Measurements from ENCODE around the gene TFF2.
A peak's percentile ranks its signal among the peaks of the same experiment; 100 is the strongest.

TFF2 gene

DNA sequence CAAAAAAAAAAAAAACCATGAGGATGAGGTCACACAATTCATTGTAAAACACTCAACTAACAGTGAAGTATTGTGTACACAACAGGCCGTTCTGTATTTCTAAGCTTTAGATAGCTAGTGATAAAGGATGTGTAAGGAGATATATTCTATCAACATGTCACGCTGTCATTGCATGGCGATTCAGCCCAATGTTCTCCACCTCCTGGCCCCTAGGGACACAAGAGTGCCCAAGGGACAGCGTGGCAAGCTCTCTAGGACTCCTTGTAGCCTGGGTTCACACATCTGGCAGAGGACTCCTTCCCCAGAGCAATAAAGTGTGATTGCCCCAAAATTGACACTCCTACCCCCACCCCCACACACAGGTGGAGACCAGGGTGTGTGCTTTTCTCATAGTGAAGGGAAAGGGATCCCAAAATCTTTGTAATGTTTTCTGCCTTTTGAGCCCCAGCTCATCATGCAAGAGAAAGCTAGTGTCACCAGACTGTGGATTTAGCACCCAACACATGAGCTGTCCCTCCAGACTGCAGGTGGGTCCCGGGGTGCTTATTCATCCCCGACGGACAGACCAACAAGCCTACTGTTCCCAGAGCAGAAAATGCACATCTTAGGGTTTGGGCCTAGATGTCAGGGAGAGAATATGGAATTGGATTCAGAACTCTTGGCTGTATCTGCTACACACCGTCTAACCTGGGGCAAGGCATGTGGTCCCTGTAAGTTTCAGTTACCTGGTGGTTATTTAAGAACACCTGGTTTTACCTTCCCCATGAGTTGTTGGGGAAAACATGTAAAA is 33.6 kb upstream of the TFF2 start:
- DNase-seq (ENCODE audit: low read depth in 2 of 2), result no peak

DNA sequence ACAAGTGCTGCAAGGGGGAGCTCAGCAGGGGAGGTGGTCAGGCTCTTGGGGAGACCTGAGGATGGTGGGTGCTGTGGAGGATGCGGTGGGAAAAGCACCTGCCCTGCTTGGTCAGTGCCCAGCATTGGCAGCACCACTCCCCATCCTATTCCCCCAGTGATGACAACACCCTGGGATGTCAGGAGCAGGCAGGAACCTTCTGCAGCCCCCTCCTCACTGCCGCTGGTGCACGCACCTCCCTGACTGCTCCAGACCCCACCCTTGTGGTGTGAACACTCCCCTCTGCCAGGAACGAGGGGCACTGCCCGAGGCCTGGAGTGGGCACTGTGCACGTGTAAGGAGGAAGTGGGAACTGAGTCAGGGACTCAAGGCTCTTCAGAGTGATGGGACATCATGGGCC is 32.5 kb upstream of the TFF2 start:
- no peak for DNase-seq (ENCODE audit: low read depth in 2 of 2)

DNA sequence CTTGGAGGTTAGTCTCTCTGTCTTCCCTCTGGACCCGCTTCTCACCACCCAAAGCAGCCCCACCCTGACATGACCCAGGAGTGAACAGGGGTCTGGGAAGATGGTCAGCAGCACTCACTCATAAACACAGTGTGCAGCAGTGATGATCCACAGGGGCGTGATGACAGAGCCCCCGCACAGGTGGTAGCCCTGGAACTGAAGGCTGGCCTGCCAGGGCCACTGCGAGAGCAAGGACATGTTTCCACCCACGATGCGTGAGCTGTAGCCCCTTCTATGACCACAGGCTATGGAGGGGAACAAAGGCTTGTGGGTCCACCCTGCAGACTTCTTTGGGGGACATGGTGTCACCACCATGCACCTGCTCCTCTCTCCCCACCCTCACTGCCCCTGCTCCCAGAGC is 32.1 kb upstream of the TFF2 start:
- no peak for DNase-seq (ENCODE audit: low read depth in 2 of 2)

DNA sequence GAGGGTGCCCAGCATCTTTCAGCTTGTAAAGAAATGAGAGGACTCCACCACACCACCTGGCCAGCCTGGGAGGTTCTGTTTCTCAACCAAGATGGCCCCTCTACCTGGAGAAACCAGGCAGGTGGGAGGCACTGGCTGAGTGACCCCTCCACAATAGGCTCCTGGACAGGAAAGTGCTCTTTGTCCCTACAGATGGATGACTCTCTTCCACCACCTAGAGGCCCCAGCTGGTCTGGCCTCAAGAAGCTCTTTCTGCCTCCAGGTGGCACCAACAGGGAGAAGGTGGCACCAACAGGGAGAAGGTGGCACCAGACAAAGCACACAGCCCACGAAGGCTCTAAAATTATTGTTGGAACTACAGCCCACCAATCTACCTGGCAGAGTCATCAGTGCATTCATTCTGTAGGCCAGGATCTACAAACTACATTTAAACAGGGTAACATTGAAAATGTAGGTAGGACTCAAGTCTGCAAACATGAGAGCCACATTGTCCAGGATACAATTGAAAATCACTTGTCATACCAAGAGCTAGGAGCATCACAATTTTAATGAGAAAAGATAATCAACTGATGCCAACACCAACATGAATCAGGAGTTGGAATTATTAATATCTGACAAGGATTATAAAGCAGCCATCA is 30.7 kb upstream of the TFF2 start:
- DNase-seq (ENCODE audit: low read depth in 2 of 2), result no peak

DNA sequence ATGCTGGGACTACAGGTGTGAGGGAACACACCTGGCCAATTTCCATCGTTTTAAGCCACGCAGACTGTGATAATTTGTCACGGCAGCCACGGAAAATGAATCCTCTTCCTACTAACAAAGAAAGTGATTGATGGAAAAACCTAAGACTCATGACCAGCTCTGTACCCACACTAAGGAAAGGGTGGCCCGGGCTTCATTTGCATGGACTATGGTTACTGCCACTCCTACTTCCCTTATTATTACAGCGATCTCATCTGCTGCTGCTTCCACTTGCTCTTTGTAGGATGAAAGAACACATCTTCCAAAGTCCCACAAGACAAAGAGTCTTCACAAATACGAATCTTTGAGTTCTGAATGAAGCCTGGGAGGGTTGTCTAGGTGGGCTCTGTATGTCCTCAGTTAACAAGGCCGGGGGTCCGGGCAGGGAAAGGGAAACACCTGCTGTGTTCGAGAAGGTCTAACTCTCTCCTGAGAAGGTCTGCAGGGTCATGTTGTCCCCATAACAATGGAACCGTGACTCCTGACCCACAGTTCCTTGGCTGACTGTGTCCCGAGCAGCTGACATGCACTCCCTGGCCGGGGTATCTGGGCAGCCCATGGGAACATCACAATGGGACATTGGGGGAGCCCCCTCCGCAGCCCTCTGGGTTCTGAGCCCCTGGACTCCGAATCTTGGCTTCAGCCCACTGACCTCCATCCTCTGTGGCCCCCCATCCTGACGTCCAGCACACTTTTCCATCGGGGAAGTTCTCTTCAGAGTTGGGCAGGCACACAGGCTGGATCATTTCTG is 28.8 kb upstream of the TFF2 start:
- no peak for DNase-seq (ENCODE audit: low read depth in 2 of 2)

DNA sequence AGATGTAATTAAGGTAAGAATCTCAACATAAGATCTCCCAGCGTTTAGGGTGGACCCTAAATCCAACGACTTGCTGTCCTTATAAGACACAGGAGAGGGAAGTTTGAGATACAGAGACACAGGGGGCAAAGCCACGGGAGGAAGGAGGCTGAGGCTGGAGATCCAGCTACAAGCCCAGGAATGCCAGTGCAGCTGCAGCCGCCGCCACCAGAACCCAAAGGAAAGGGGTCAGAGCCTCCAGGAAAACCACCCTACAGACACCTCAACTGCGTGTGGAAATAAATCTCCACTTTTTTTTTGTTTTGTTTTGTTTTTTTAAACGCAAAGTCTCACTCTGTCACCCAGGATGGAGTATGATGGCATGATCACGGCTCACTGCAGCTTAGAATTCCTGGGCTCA is 27.6 kb upstream of the TFF2 start:
- no peak for DNase-seq (ENCODE audit: low read depth in 2 of 2)

DNA sequence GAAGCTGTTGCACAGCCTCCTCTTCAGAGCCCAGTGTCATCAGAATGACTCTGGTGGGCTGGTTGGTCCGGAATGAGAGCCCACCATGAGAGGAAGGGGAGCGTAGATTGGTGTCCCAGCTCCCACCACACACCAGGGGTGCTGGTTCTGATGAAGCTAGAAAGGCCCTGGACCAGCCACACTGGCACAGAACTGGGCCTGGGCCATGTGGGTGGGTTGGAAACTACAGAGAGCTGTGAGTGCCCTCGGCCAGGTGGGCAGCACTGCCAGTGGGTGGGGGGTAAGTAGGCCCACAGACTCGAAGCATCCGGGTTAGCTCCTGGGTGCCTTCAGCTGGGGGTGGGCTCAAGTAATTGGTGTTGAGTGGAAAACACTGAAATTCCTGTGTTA is 27.2 kb upstream of the TFF2 start:
- DNase-seq (ENCODE audit: low read depth in 2 of 2), result no peak

DNA sequence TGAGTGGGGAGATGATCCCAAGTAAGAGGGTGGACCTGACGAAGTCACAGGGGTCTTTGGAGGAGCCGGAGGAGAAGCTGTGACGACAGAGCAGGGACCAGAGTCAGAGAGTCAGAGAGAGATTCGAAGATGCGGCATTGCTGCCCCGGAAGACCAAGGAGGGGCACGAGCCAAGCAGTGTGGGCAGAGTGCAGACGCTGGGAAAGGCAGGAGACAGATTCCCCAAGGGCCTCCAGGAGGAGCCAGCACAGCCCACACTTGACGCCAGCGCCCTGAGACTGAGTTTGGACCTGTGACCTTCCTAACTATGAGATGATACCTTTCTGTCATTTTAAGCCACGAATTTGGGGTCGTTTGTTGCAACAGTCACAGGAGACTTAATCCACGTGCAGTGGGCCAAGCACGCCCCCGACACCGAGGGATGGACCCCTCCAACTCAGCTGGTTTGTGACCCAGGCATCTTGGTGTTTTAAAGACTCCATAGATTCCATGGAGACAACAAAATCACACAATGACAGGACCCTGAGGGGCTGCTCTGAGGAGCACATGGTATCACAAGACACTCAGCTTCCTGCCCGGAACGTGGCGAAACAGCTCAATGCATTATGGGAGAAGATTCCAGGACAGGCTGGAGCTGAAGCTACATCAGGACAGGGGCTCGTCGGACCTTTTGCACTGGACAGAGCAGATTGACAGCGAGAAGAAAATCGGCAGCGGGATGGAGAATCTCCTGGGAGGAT is 26.6 kb upstream of the TFF2 start:
- DNase-seq (ENCODE audit: low read depth in 2 of 2), result no peak

DNA sequence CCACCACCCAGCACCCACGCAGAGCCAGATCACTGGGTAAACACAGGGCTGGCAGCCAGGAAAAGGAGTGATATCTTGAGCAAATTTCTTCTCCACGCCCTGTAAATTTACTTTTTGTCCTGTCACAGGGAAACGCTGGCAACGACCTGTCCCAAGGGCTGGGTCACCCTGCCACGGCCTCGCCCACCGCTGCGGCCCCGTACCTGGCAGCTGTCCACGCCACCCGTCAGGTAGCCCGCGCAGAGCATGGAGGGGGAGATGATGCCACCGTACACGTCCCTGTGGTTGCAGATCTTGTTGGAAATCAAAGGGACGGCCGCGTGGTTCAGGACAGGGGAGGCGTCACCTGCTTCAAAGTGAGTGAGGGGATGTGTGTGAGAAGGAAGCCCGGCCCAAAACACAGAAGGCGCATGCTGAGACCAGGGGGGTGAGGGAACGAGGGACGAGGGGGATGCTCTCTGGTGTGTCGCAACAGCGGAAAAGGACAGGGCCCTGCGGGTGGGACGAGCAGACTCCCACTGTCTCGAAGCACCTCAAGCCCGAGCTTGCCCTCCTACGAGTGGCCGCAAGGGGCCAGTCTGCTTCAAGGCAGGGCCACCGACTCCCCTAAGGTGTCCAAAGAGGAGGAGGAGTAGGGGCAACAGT is 25.7 kb upstream of the TFF2 start:
- no peak for DNase-seq (ENCODE audit: low read depth in 2 of 2)

DNA sequence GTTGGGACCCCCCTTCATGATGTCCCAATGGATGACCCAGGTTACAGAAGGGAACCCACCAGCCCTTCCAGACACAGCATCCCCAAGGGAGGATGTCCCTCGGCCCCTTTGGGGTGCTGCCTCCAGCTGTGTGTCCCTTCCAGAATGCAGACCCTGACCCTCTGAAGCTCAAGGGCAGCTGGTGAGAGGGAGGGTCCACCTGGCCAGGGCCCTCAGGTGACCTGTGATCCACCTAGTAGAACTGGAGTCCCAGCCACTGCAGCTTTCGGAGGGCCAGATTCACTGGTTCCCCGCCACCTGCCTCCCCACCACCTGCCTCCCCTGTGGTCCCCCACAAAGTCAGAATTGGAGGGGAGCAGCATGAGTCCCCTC is 25.2 kb upstream of the TFF2 start:
- no peak for DNase-seq (ENCODE audit: low read depth in 2 of 2)

DNA sequence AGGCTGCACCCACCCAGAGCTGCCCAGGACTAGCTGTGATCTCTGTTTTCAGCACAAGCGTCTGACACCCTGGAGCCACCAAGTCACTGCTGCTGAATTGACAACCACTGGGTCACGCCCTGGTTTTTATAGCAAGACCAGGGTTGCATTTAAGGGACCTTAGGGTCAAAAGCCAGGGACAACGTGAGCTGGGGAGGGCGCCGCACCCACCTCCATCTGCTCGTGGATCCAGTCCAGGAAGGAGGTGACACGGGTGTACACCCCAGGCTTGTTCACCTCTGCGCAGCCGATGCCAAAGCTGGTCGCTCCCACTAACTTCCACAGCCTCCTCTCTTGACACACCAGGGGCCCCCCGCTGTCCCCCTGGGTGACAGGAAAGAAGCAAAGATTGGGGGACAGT is 24.7 kb upstream of the TFF2 start:
- no peak for DNase-seq (ENCODE audit: low read depth in 2 of 2)

DNA sequence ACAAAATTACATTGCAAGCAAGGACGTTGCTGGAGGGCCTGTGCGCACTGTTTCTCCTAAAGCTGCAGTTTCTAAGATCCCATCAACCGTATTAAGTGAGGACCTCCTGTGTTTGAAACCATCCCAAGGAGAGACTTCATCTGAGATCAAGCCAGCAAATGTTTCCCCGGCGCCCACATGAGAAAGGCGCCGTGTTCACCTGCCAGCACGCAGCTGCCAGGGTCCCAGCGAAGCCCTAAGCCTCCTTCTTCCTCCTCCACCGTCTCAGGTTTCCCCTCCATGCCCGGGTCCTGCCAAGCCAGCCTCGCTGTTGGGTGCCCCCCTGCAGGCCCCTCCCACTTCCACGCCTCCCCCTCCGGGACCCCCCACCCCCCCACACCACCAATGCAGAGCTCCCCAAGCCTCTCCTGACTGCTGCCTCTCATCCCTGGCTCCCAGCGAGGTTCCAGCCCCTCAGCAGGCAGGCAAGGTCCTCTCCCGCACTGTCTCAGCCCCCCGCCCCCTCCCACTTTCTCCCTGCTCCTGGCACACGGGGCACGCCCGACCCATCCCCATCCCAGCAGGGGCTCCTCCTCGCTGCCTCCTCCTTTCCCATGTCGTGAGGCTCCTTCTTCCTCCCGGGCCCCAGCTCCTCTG is 24.2 kb upstream of the TFF2 start:
- no peak for DNase-seq (ENCODE audit: low read depth in 2 of 2)

DNA sequence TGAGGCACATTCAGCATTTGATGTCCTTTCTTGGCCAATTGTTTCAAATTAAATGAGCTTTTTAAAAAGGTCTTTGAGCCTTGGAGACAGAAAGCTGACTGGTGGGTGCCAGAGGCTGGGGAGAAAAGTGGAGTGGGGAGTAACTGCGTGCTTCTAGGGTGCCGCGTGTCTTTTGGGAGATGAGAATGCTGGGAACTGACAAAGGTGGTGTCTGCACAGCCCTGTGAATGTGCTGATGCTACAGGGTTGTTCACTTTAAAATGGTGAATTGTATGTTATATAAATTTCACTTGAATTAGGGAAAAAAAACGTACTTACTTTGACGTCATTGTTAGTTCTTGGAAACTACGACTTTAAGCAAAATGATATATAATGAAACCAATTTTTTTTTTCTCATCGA is 23.7 kb upstream of the TFF2 start:
- DNase-seq (ENCODE audit: low read depth in 2 of 2), result no peak

DNA sequence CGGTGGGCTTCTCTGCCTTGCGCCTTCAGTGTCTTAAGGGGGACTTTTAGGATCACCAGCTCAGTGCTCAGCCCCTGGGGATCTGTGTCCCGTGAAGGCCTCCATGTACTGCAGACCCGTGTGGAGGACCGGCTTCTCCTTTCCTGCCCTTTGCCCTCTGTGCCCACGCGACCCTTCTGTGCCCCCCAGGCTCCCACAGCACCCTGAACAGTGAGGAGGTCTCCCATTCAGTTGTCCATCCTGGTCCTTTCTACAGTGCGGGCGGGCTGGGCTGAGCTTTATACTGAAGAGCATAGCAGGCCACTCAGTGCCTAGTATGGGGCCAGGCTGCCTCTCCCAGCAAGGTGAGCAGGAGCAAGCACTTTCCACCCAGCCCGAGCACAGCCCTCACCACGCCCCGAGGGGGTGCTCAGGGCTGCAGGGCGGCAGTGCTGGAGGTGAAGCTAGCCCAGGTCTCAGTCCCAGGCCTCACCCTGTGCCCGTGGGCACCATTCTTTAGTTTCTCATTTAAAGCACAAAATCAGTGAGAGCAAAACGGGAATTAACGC is 23.2 kb upstream of the TFF2 start:
- no peak for DNase-seq (ENCODE audit: low read depth in 2 of 2)

DNA sequence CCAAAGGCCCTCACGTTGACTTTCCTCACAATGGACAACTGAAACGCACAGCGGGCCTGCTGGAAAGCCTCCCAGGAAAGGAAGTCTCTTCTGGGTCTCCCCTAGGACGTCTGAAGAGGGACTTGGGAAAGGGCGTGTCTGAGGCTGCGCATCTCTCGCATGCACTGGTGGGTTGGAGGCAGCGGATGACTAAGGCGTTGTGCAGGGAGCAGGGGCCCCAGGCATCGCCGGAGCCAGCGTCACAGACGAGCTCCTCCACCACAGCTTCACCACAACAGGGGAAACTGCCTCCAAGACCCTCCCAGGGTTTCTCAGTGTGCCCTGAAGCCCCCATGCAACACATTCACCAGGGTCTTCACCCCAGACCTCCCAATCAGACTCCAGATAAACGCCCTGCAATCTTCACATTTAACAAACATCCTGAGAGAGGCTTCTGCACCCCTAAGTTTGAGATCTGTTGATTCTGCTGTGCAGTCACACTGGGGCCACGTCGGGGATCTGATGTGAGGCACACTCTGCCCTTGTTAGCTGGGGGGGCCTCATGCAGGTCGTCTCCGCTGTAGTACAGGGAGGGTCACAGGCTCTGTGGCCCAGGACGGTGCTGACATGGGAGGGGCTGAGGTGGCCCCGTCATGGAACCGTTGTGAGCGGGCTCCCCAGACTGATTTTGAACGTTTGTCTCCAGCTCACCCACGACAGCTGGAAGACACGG is 22.6 kb upstream of the TFF2 start:
- peak; percentile 50 to 64 for DNase-seq (ENCODE audit: low read depth in 2 of 2)

DNA sequence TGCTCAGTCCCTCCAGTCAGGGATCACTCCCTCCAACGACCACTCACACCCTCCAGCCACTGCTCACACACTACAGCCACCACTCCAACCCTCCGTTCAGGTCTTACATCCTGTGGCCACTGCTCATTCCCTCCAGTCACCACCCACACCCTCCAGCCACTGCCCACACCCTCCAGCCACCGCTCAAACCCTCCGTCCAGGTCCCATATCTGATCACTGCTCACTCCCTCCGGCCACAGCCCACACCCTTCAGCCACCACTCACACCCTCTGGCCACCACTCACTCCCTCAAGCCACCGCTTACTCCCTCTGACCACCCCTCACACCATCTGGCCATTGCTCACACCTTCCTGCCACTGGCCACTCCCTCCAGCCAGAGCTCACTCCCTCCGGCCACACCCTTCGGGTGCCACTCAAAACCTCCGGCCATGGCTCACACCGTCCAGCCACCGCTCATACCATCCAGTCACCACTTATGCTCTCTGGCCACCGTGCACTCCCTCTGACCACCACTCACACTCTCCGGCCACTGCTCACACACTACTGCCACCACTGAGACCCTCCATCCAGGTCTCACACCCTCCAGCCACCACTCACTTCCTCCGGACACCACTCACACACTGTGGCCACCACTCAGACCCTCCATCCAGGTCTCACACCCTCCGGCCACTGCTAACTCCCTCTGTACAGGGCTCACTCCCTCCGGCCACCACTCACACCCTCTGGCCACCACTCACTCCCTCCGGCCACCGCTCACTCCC is 20.3 kb upstream of the TFF2 start:
- no peak for DNase-seq (ENCODE audit: low read depth in 2 of 2)

DNA sequence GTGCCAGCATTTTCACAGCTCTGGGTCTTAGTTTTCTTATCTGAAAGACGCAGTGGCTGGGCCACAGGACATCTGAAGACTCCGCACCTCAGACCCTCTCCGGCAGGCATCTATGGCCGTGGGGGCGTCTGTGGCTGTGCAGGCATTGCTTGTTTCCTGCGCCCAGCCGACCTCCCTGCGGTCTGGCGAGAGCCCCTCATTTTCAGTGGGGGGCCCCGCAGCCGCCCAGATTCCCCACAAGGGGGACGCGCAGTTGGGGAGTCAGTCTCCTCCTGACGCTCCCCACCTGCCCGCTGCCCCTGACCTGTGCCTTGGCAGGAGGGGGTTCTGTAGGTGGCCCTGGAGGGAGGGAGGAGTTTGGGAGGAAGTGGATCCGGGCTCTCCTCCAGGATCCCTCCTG is 19.0 kb upstream of the TFF2 start:
- DNase-seq (ENCODE audit: low read depth in 2 of 2), result no peak

DNA sequence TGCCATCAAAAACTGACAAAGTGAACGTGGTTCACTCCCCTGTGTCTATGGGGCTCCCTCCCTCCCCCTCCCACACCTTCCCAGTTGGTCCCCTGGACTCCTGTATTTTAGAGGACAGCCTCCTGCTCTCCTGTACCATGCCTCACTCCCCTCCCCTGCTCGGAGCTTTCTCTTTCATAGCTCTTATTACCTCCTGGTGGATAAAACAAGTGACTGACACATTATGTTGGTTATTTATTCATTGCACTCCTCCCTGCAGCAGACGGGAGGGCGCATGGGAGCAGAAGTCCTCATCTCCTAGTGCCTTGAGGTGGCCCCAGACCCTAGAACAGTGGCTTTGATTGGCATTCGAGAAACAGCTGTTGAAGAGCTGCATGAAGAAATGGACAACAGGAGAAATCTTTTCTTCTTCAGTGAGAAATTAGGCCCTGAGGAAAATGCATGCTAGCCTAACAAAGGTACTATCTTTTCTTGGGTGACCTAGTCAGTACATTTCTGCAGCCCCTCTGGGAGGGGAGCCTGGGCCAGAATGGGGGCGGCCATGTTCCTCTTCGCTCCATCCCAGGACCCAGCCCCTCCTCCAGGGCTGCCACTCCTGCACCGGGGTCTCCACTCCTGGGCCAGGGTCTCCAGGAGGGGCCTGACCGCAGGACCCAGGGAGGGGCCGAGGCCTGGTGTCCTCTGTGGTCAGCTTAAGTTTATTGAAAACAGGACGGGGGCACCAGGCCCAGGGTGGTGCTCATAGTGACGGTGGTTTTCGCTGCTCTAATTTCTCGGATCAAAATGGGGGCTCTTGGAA is 16.8 kb upstream of the TFF2 start:
- DNase-seq (ENCODE audit: low read depth in 2 of 2), result no peak

Data from stimulated activated CD8-positive, alpha-beta memory T cell treated with anti-CD3 and anti-CD28 coated beads, Interleukin-15, amount 100 ng/mL, for 48 hours (primary cell).